Suprapubic skin (tissue), 4 donors: ENCODE measurements around the gene RNF166. TPM values are rescaled to one million over a fixed set of nuclear protein-coding genes. Genes with fewer than 3 reads are reported as not detected.

ENCODE experiments used
- DNase-seq, 2 donors: peaks; one replicate each; pipeline ENCODE4 v3.0.0-alpha.2; 2019; ENCODE audit warnings: low spot score in 2 of 2
- H3K27ac ChIP-seq: fragments of 200-600 bp; sonication (generic); one replicate; pipeline ENCODE4 v1.5.1; 2019
- H3K27me3 ChIP-seq: fragments of 200-600 bp; sonication (generic); one replicate; pipeline ENCODE4 v1.5.1; 2019
- H3K36me3 ChIP-seq: fragments of 200-600 bp; sonication (generic); one replicate; pipeline ENCODE4 v1.5.1; 2019
- H3K4me1 ChIP-seq: fragments of 200-600 bp; sonication (generic); one replicate; pipeline ENCODE4 v1.5.1; 2019
- H3K4me3 ChIP-seq: fragments of 200-600 bp; sonication (generic); one replicate; pipeline ENCODE4 v1.5.1; 2019; ENCODE audit warnings: mild to moderate bottlenecking
- H3K9me3 ChIP-seq: fragments of 200-600 bp; sonication (generic); one replicate; pipeline ENCODE4 v1.5.1; 2019
- CTCF ChIP-seq, 2 donors: fragments of 200-600 bp in 1 of 2; fragments of 450-650 bp in 1 of 2; sonication (generic) in 1 of 2; IDR thresholded peaks; one replicate each; pipeline ENCODE4 v1.5.1; 2016 to 2019; ENCODE audit warnings: antibody characterized with exemption in 2 of 2, mild to moderate bottlenecking in 1 of 2, moderate library complexity in 1 of 2
- EP300 ChIP-seq: sonication (generic); formaldehyde crosslinking; IDR thresholded peaks from one replicate; pipeline ENCODE4 v1.6.1; 2017; ENCODE audit warnings: antibody characterized with exemption
- POLR2A ChIP-seq, 2 donors: fragments of 450-650 bp; IDR thresholded peaks; one replicate each; pipeline ENCODE4 v1.6.1; 2017; ENCODE audit warnings: antibody characterized with exemption in 2 of 2, mild to moderate bottlenecking in 2 of 2, moderate library complexity in 2 of 2
- POLR2AphosphoS5 ChIP-seq, 3 donors: sonication (generic); formaldehyde crosslinking; IDR thresholded peaks; one replicate each; pipeline ENCODE4 v1.6.1; 2017; ENCODE audit warnings: antibody characterized with exemption in 3 of 3
- WGBS: methylation state at CpG from one replicate; pipeline ENCODE4 v1.1.5; 2018; 5-methylcytosine and 5-hydroxymethylcytosine counted together
- total RNA-seq, 4 donors: library from RNA; depleted of rRNA; stranded (reverse); fragments of >200 nt; gene quantifications; one replicate each; pipeline ENCODE4 v1.1.0, GENCODE V29; 2016

Gene RNF166
- total RNA-seq, 4 donors from 2014 or later = 12.4 to 15.8 (median 14.6) TPM

- no peaks in the 10 kb centered on the region for H3K27me3 ChIP-seq
- peaks cover 49% of the 10 kb centered on the region for H3K4me1 ChIP-seq
- H3K4me3 ChIP-seq = peak overlapping the region; percentile 100
- H3K27ac ChIP-seq = peak overlapping the region; percentile 89
- H3K36me3 ChIP-seq = peaks cover 5% of the 10 kb centered on the region
- 32% methylated on average over 16 of the region's 17 CpGs for WGBS
- TF ChIP-seq POLR2AphosphoS5 (IDR thresholded peaks at IDR 0.05) = no peak
- TF ChIP-seq CTCF (IDR thresholded peaks at IDR 0.05) = no peak
- no peak for TF ChIP-seq POLR2A (IDR thresholded peaks at IDR 0.05)
- TF ChIP-seq EP300 = no peak
- no peaks in the 10 kb centered on the region for H3K9me3 ChIP-seq
- no peak for DNase-seq
Observed at GRCh38 chr16:88706965-88707826, 988 bp upstream of the RNF166 start.

GRCh38 chr16:88705801-88706228 lies 393 bp downstream of the RNF166 start:
- Histone ChIP-seq H3K4me3 (peak overlapping the region; percentile 100), H3K36me3 (peaks cover 5% of the 10 kb centered on the region), H3K9me3 (no peaks in the 10 kb centered on the region), H3K27ac (peak overlapping the region; percentile 89), H3K4me1 (peaks cover 60% of the 10 kb centered on the region), H3K27me3 (no peaks in the 10 kb centered on the region)
- 0% methylated on average over 6 of the region's 57 CpGs for WGBS
- TF ChIP-seq POLR2AphosphoS5 (IDR thresholded peaks at IDR 0.05) (no peak), CTCF (IDR thresholded peaks at IDR 0.05) (no peak), POLR2A (IDR thresholded peaks at IDR 0.05) (no peak), EP300 (no peak)
- DNase-seq = no peak

- H3K36me3 ChIP-seq = peaks cover 8% of the 10 kb centered on the region
- no peaks in the 10 kb centered on the region for H3K27me3 ChIP-seq
- H3K27ac ChIP-seq = peak overlapping the region; percentile 89
- no peak for TF ChIP-seq EP300
- TF ChIP-seq POLR2A (IDR thresholded peaks at IDR 0.05) = no peak
- no peak for TF ChIP-seq POLR2AphosphoS5 (IDR thresholded peaks at IDR 0.05)
- no peak for TF ChIP-seq CTCF (IDR thresholded peaks at IDR 0.05)
- H3K4me1 ChIP-seq = peaks cover 63% of the 10 kb centered on the region
- peak overlapping the region; percentile 100 for H3K4me3 ChIP-seq
- no peak for DNase-seq
- 29% methylated on average over 8 of the region's 9 CpGs for WGBS
- H3K9me3 ChIP-seq = no peaks in the 10 kb centered on the region
Observed at GRCh38 chr16:88705076-88705684, 1.0 kb downstream of the RNF166 start.

GRCh38 chr16:88703486-88704309 lies 2.5 kb downstream of the RNF166 start:
- Histone ChIP-seq H3K4me3 (peak overlapping the region; percentile 12), H3K36me3 (peaks cover 23% of the 10 kb centered on the region), H3K4me1 (peaks cover 67% of the 10 kb centered on the region), H3K27ac (peak overlapping the region; percentile 12), H3K27me3 (no peaks in the 10 kb centered on the region), H3K9me3 (no peaks in the 10 kb centered on the region)
- DNase-seq = no peak
- TF ChIP-seq EP300 = no peak
- TF ChIP-seq CTCF (IDR thresholded peaks at IDR 0.05) = no peak
- no peak for TF ChIP-seq POLR2AphosphoS5 (IDR thresholded peaks at IDR 0.05)
- no peak for TF ChIP-seq POLR2A (IDR thresholded peaks at IDR 0.05)
- WGBS = 72% methylated on average over 15 of the region's 26 CpGs
